Activated CD4-positive, alpha-beta T cell treated with anti-CD3 and anti-CD28 coated beads for 36 hours (primary cell): ENCODE data around the gene SPRR3. TPM values are rescaled to one million over a fixed set of nuclear protein-coding genes. Genes with fewer than 3 reads are reported as not detected.
A peak's percentile ranks its signal among the peaks of the same experiment; 100 is the strongest.

ENCODE experiments used
- ATAC-seq: fragments of 200-7000 bp; cut with Tn5 transposase; one replicate; pipeline ENCODE4 v1.10.0; 2021; ENCODE audit warnings: mild to moderate bottlenecking, moderate library complexity
- CTCF ChIA-PET: fragments of 350-600 bp; sonication (Branson Sonifier 250); formaldehyde crosslinking; loops from one replicate; lab custom pipeline; 2021; ENCODE audit warnings: antibody characterized with exemption; lab: Charles Lee
- POLR2A ChIA-PET: fragments of 350-600 bp; sonication (Branson Sonifier 250); formaldehyde crosslinking; loops from one replicate; lab custom pipeline; 2021; ENCODE audit warnings: antibody characterized with exemption, inconsistent platforms; lab: Charles Lee
- DNase-seq: peaks from one replicate; pipeline ENCODE4 v3.0.0-alpha.2; 2020
- H3K27ac Mint-ChIP-seq: one replicate; pipeline ENCODE4 v1.8.0; 2021; ENCODE audit warnings: mixed read lengths
- H3K27me3 Mint-ChIP-seq: one replicate; pipeline ENCODE4 v1.8.0; 2021; ENCODE audit warnings: mixed read lengths
- H3K36me3 Mint-ChIP-seq: one replicate; pipeline ENCODE4 v1.8.0; 2021; ENCODE audit warnings: low read depth, mixed read lengths
- H3K4me1 Mint-ChIP-seq: one replicate; pipeline ENCODE4 v1.8.0; 2021; ENCODE audit warnings: mixed read lengths
- H3K4me3 Mint-ChIP-seq: one replicate; pipeline ENCODE4 v1.8.0; 2021; ENCODE audit warnings: mild to moderate bottlenecking, moderate library complexity, mixed read lengths
- H3K9me3 Mint-ChIP-seq: one replicate; pipeline ENCODE4 v1.8.0; 2021; ENCODE audit warnings: low read depth, mixed read lengths
- intact Hi-C, 2 experiments: fragments of 100-400 bp; cut with DNase I in 1 of 2; cut with micrococcal nuclease in 1 of 2; formaldehyde crosslinking; loops; one replicate each; pipeline versions ENCODE4 v1.14.2 to v1.15.1; 2022 to 2024; cut with DNase I, micrococcal nuclease
- total RNA-seq, 2 experiments: library from RNA; stranded (reverse); gene quantifications; one replicate each; pipeline ENCODE4 v1.2.3, GENCODE V29; 2021

The SPRR3 gene
- total RNA-seq, 2 experiments from 2014 or later = not detected

GRCh38 chr1:152967201-152967600 is 34.3 kb upstream of the SPRR3 start:
- intact Hi-C loops = no loop called here
- CTCF ChIA-PET = interaction anchor here (0.7 kb wide), 1 partner anchor 470 kb away, joined by 3 read pairs; no protein-coding TSS in a partner anchor
- H3K27ac Mint-ChIP-seq = no peak overlapping the region
- POLR2A ChIA-PET = no interaction called here
- no peak overlapping the region for H3K4me3 Mint-ChIP-seq
- peak; percentile 24 for DNase-seq
- peaks cover 14% of the 10 kb centered on the region for H3K27me3 Mint-ChIP-seq
- peaks cover 5% of the 10 kb centered on the region for H3K4me1 Mint-ChIP-seq
- ATAC-seq = peak; percentile 74
- H3K36me3 Mint-ChIP-seq = no peaks in the 10 kb centered on the region
- no peaks in the 10 kb centered on the region for H3K9me3 Mint-ChIP-seq

DNA sequence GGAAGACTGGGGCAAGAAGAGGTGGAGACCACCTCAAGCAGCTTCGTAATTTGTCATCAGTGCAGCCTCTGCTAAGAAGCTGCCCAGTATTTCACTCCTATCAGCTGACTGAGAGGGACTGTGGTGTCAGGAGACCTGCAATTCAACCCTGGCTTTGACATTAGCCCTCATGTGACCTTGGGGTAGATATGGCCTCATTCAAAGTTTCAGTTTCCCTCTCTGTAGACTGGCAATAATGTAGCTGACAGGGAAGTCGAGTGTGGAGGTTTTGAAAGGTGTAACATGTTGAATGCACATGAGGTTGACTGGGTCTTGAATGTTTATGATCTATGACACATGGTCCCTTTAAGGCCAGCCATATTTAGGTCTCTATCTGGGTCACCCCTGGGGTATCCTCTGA is 33.3 kb upstream of the SPRR3 start:
- POLR2A ChIA-PET = interaction anchor here (0.8 kb wide), 1 partner anchor 8 kb away, joined by 3 read pairs; no protein-coding TSS in a partner anchor
- ATAC-seq = no peak

GRCh38 chr1:152969036-152969435 is 32.5 kb upstream of the SPRR3 start:
- intact Hi-C loops = no loop called here
- DNase-seq = no peak
- Mint-ChIP-seq H3K9me3 (no peaks in the 10 kb centered on the region), H3K27ac (no peak overlapping the region), H3K4me1 (peaks cover 5% of the 10 kb centered on the region), H3K4me3 (no peak overlapping the region), H3K27me3 (peaks cover 18% of the 10 kb centered on the region), H3K36me3 (no peaks in the 10 kb centered on the region)
- no peak for ATAC-seq
- POLR2A ChIA-PET = interaction anchor here (0.8 kb wide), 1 partner anchor 9 kb away, joined by 3 read pairs; no protein-coding TSS in a partner anchor
- CTCF ChIA-PET = interaction anchor here (1.2 kb wide), 1 partner anchor 28 kb away, joined by 3 read pairs; no protein-coding TSS in a partner anchor

More for the DNA sequence above, 33.3 kb upstream of the SPRR3 start:
- Mint-ChIP-seq H3K27me3 (peaks cover 18% of the 10 kb centered on the region), H3K36me3 (no peaks in the 10 kb centered on the region), H3K4me3 (no peak overlapping the region), H3K9me3 (no peaks in the 10 kb centered on the region), H3K27ac (no peak overlapping the region), H3K4me1 (peaks cover 5% of the 10 kb centered on the region)
- DNase-seq = no peak
- intact Hi-C loops = no loop called here
- CTCF ChIA-PET = interaction anchor here (1.2 kb wide), 1 partner anchor 29 kb away, joined by 3 read pairs; no protein-coding TSS in a partner anchor

- Mint-ChIP-seq H3K9me3 (no peaks in the 10 kb centered on the region), H3K27ac (no peak within 1 kb of the TSS), H3K4me1 (peaks cover 5% of the 10 kb centered on the region), H3K27me3 (peaks cover 15% of the 10 kb centered on the region), H3K36me3 (no peaks in the 10 kb centered on the region), H3K4me3 (no peak within 1 kb of the TSS)
- CTCF ChIA-PET = no interaction called here
- POLR2A ChIA-PET = no interaction called here
- DNase-seq (no peak), ATAC-seq (no peak)
- intact Hi-C loops = no loop called here
Measured at GRCh38 chr1:152970495-152970894, 31.1 kb upstream of the SPRR3 start, which contains the start of gene SPRR4. TSS of gene SPRR4 (plus strand) at chr1:152970648. CDS start at chr1:152971891, 1,243 bp downstream.

DNA sequence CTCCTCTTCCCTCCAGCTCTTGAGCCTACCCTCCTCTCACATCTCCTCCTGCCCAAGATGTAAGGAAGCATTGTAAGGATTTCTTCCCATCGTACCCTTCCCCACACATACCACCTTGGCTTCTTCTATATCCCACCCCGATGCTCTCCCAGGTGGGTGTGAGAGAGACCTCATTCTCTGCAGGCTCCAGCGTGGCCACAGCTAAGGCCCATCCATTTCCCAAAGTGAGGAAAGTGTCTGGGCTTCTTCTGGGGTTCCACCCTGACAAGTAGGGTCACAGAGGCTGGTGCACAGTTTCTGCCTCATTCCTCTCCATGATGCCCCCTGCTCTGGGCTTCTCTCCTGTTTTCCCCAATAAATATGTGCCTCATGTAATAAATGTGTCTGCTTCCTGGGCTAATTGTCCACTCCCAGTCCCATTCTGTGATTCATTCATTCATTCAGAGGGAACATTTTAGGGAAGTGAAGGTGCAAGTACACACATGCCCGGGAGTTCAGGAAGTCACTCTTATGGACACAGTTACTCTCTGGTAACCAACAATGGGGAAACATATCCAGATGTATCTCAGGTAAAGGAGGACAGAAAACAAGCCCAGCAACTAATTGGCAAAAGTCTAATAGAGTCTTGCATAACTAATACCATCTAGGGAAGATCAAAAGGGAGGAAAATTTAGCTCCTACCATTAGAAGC is 29.2 kb upstream of the SPRR3 start:
- Mint-ChIP-seq H3K4me1 (no peaks in the 10 kb centered on the region), H3K27ac (no peak overlapping the region), H3K27me3 (peaks cover 14% of the 10 kb centered on the region), H3K36me3 (no peaks in the 10 kb centered on the region), H3K9me3 (no peaks in the 10 kb centered on the region), H3K4me3 (no peak overlapping the region)
- ATAC-seq (no peak), DNase-seq (no peak)
- intact Hi-C loops = no loop called here
- ChIA-PET CTCF (interaction anchor here (0.6 kb wide), 1 partner anchor 17 kb away, joined by 3 read pairs; no protein-coding TSS in a partner anchor), POLR2A (no interaction called here)

- H3K27ac Mint-ChIP-seq = no peak overlapping the region
- intact Hi-C loops = no loop called here
- POLR2A ChIA-PET = no interaction called here
- H3K27me3 Mint-ChIP-seq = peaks cover 28% of the 10 kb centered on the region
- H3K36me3 Mint-ChIP-seq = no peaks in the 10 kb centered on the region
- DNase-seq (no peak), ATAC-seq (no peak)
- CTCF ChIA-PET = no interaction called here
- no peak overlapping the region for H3K4me3 Mint-ChIP-seq
- no peaks in the 10 kb centered on the region for H3K9me3 Mint-ChIP-seq
- H3K4me1 Mint-ChIP-seq = no peaks in the 10 kb centered on the region
Measured at GRCh38 chr1:152976688-152977087, 24.9 kb upstream of the SPRR3 start.

GRCh38 chr1:152977614-152978013 is 23.9 kb upstream of the SPRR3 start:
- Mint-ChIP-seq H3K27me3 (peaks cover 28% of the 10 kb centered on the region), H3K9me3 (no peaks in the 10 kb centered on the region), H3K4me1 (no peaks in the 10 kb centered on the region), H3K4me3 (no peak overlapping the region), H3K36me3 (no peaks in the 10 kb centered on the region), H3K27ac (no peak overlapping the region)
- intact Hi-C loops = no loop called here
- ATAC-seq (no peak), DNase-seq (no peak)
- ChIA-PET CTCF (no interaction called here), POLR2A (no interaction called here)

DNA sequence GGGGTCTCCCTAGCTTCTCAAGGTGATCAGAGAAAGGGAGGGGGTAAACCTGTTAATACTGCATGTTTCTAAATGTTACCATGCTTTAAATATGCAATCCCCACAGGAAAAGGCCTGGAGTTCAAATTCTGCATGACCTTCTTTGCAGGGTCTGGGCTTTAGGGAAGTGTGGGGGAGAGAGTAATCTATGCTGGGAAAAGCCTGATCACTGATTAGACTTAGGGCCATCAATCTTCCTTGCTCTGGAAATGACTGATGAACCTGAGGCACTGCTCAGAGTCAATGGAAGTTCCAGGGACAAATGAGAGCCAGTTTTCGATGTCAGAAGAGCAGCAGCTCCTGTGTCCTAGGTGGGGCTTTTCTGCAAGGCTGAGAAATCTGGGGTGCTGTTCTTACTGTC is 20.9 kb upstream of the SPRR3 start:
- no peaks in the 10 kb centered on the region for H3K36me3 Mint-ChIP-seq
- H3K27me3 Mint-ChIP-seq = peaks cover 36% of the 10 kb centered on the region
- no peak for ATAC-seq
- ChIA-PET CTCF (no interaction called here), POLR2A (no interaction called here)
- no peaks in the 10 kb centered on the region for H3K9me3 Mint-ChIP-seq
- H3K4me1 Mint-ChIP-seq = no peaks in the 10 kb centered on the region
- intact Hi-C loops = no loop called here
- no peak for DNase-seq
- H3K27ac Mint-ChIP-seq = no peak overlapping the region
- H3K4me3 Mint-ChIP-seq = no peak overlapping the region

DNA sequence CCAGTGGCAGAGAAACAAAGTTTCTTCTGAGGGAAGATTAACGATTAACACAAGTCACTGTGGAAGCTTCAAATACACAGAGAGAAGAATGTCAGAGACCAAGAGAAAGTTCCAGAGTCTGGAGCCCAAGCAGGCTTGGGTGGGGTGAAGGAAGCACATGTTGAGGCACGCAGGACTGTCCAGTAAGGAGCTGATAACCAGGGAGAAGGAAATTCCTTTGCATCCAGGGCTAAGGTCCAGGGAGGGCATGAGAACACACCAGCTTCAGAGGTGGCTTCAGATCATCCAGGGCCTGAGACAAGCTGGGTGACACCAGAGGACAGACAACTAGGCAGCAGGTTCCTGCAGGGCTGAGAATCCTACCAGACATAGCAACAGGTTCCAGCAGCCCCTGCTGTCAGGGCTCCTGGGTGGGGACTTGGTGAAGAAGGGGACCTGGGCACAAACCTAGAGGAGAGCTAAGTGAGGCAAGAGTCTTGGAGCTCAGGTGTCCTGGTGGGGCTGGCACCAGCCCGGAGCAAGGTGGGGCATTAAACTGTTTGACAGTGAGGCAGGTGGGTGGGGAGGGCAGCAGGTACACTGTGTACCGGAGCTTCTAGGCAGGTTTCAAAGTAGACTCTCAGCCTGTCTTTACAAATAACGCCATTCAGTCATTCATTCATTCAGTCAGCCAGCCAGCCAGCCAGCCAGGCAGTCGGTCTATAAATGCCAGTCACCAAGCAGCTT is 20.2 kb upstream of the SPRR3 start:
- H3K27ac Mint-ChIP-seq = no peak overlapping the region
- H3K36me3 Mint-ChIP-seq = no peaks in the 10 kb centered on the region
- CTCF ChIA-PET = no interaction called here
- H3K9me3 Mint-ChIP-seq = no peaks in the 10 kb centered on the region
- POLR2A ChIA-PET = no interaction called here
- DNase-seq = no peak
- no peak for ATAC-seq
- H3K4me1 Mint-ChIP-seq = no peaks in the 10 kb centered on the region
- intact Hi-C loops = no loop called here
- H3K27me3 Mint-ChIP-seq = peaks cover 39% of the 10 kb centered on the region
- H3K4me3 Mint-ChIP-seq = no peak overlapping the region

GRCh38 chr1:152982076-152982475 is 19.5 kb upstream of the SPRR3 start:
- peaks cover 41% of the 10 kb centered on the region for H3K27me3 Mint-ChIP-seq
- H3K9me3 Mint-ChIP-seq = no peaks in the 10 kb centered on the region
- DNase-seq (no peak), ATAC-seq (no peak)
- H3K36me3 Mint-ChIP-seq = no peaks in the 10 kb centered on the region
- intact Hi-C loops = no loop called here
- no peak overlapping the region for H3K4me3 Mint-ChIP-seq
- CTCF ChIA-PET = no interaction called here
- POLR2A ChIA-PET = no interaction called here
- no peak overlapping the region for H3K27ac Mint-ChIP-seq
- H3K4me1 Mint-ChIP-seq = no peaks in the 10 kb centered on the region

- DNase-seq = no peak
- no peak overlapping the region for H3K4me3 Mint-ChIP-seq
- peaks cover 43% of the 10 kb centered on the region for H3K27me3 Mint-ChIP-seq
- no peak overlapping the region for H3K27ac Mint-ChIP-seq
- intact Hi-C loops = no loop called here
- ATAC-seq = no peak
- H3K4me1 Mint-ChIP-seq = no peaks in the 10 kb centered on the region
- ChIA-PET POLR2A (no interaction called here), CTCF (no interaction called here)
- no peaks in the 10 kb centered on the region for H3K36me3 Mint-ChIP-seq
- no peaks in the 10 kb centered on the region for H3K9me3 Mint-ChIP-seq
Measured at GRCh38 chr1:152983234-152983633, 18.3 kb upstream of the SPRR3 start.

DNA sequence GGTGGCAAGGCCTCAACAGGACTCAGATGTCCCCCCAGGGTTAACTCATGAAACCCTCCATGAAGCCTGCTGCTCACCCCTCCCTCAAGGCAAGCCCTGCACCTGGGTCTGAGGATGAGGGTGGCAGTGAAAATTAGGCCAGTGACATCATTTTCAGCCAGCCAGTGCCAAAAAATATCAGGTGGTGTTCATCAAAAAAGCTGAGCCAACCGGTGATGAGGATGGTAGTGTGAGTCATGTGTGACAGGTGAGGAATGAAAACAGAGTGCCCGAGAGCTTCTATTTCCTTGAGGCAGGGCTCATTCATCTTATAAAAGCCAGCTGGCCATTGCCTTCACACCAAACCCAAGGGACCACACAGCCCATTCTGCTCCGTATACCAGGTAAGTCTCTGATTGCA is 17.8 kb upstream of the SPRR3 start, which contains the start of gene SPRR1A:
TSS of gene SPRR1A (plus strand) at position 339 of the 400 bp plus-strand sequence. CDS start 1,150 bp downstream, outside the sequence.
- H3K4me1 Mint-ChIP-seq = no peaks in the 10 kb centered on the region
- CTCF ChIA-PET = no interaction called here
- no peaks in the 10 kb centered on the region for H3K9me3 Mint-ChIP-seq
- POLR2A ChIA-PET = no interaction called here
- intact Hi-C loops = no loop called here
- H3K4me3 Mint-ChIP-seq = no peak within 1 kb of the TSS
- no peak within 1 kb of the TSS for H3K27ac Mint-ChIP-seq
- H3K36me3 Mint-ChIP-seq = no peaks in the 10 kb centered on the region
- DNase-seq (no peak), ATAC-seq (no peak)
- peaks cover 45% of the 10 kb centered on the region for H3K27me3 Mint-ChIP-seq
